ENCODE results near the gene FANCE. TPM values are rescaled to one million over a fixed set of nuclear protein-coding genes. Genes with fewer than 3 reads are reported as not detected.

FANCE gene
- total and polyA plus RNA-seq, 9 of the 15 experiments (the other 6 are each of a cell fraction or from before 2014, with no cell fraction given), result 5.7 to 30.2 (median 17.0) TPM

- TF ChIP-seq ZBTB40 (IDR thresholded peaks at IDR 0.05) (no peak), ZBTB40 (CRISPR knock-in tag; IDR thresholded peaks at IDR 0.05) (no peak), CHCHD3 (CRISPR knock-in tag; IDR thresholded peaks at IDR 0.05) (no peak), ZFP91 (CRISPR knock-in tag; IDR thresholded peaks at IDR 0.05) (no peak), HDAC2 (IDR thresholded peaks at IDR 0.05) (no peak), ZNF407 (IDR thresholded peaks at IDR 0.05; ENCODE audit: low read depth) (no peak)
Observed at GRCh38 chr6:35503534-35503933, 51.4 kb downstream of the FANCE start (continued).
